HPDE6-E6E7 (cell line): ENCODE data around the gene MS4A4E.
"Not testable (repeated sequence)": the region's sequence is repeated elsewhere in the genome, so short reads cannot be mapped to it uniquely, and the experiment has no call there.

Source experiments
- DNase-seq: peaks from one replicate; pipeline ENCODE4 v3.0.0; 2011; ENCODE audit warnings: missing footprints; ENCODE audit errors: extremely low spot score

MS4A4E gene

DNA sequence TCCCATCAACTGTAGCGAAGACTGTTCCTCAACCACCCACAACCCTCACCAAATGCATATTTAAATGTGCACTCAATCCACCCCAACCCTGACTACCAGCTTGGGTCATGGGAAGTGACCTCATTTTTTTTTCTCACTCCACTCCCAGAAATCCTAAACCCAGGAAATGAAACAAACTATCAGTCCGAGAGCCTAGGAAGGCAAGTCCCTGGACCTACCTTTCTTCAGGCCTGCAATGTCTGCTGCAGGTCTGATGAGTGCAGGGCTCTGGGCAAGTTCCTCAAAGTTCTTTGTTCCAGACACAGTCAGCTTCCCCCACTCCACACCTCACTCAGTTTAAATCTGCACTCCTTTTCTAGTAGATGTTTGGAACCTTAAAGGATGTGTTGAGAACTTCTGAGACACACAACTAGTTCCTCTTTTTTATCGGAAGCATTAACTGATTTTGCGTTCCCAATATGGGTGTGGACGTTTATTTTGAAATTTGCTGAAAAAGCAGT lies at the start of gene MS4A4E:
Gene MS4A4E, minus strand, starts transcription at position 398 of the 500 bp plus-strand sequence. CDS start 13,082 bp downstream, outside the sequence.
- no peak for DNase-seq

DNA sequence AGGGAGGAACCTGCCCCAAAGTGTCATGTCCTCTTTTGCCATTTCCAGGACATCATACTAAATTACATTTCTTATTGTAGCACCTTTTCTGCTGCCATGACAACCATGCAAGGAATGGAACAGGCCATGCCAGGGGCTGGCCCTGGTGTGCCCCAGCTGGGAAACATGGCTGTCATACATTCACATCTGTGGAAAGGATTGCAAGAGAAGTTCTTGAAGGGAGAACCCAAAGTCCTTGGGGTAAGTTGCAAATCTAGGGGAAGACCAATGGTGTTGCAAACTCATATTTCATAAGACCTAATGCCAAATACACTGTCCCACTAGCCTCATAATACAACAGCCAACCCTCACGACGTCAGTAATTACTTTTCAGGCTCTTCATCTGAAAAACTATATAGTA lies 49.2 kb upstream of the MS4A4E start:
- DNase-seq = no peak

DNA sequence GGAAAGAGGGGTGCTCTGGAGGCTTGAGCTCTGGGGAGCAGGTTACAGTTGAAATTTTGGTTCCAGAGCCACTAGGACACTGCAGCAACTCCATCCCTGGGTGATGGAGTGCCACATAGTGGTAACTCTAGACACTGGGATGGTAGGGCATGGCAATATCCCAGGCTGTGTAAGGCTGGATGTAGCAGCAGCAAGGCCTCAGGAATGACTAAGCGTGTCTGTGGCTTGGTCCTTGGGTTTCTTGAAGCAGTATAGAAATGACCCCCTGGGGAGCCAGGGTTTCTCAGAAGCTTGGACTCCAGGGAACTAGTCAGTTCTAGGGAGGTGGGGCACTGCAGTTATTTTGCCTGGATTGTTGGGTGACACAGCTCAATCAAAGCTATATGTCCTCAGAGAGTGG lies 45.6 kb upstream of the MS4A4E start:
- no peak for DNase-seq

DNA sequence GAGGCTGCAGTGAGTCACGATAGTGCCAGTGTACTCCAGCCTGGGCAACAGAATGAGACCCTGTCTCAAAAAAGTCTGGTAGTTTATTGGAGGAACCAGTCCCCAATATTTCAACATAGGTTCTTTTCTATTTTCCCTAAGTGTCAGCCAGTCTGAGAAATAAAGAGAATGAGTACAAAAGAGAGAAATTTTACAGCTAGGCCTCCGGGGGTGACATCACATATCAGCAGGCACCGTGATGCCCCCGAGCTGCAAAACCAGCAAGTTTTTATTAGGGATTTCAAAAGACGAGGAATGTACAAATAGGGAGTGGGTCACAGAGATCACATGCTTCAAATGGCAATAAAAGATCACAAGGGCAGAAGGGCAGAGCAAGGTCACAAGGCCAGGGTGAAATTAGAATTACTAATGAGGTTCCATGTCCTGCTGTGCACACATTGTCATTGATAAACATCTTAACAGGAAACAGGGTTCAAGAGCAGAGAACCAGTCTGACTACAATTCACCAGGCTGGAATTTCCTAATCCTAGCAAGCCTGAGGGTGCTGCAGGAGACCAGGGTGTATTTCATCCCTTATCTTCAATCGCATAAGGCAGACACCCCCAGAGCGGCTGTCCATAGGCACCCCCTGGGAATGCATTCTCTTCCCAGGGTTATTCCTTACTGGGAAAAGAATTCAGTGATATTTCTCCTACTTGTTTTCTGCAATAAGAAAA lies 42.6 kb upstream of the MS4A4E start:
- DNase-seq = not testable (repeated sequence)

DNA sequence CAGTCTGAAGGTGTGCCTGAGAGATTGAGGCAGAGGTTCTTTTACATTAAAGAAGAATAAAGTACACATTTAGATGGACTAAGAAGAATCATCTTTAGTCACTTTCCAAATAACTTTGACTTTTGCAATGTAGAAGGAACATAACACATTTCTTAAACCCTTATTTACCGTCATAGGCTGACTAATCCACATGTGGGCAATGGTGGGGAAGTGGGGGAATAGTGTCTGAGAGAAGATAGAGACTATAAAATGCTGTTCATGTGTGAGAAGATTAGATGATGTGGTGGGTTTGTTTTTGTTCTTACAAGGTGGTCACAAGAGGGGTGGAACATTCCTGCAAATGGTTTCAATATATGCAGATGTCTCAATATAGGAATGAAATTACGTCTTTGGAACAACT lies 39.3 kb upstream of the MS4A4E start:
- DNase-seq = no peak

DNA sequence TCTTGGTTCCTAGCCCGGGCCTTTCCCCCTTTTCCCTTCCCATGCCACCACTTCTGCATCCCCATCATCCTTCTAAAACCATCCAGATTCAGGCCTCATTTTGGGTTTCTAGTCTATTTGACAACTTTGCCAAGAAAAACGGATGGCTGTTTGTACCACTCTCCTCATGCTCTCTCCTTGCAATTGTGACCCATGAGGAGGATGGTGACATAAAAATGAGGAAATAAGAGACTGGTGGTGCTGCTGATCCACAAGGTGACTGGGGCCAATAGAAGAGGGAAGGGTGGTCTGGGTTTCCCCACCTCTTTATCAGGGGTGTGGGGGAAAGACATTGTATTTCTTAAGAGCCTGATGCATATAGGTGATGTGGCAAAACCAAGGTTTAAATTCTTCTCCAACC lies 38.5 kb upstream of the MS4A4E start:
- DNase-seq = no peak

DNA sequence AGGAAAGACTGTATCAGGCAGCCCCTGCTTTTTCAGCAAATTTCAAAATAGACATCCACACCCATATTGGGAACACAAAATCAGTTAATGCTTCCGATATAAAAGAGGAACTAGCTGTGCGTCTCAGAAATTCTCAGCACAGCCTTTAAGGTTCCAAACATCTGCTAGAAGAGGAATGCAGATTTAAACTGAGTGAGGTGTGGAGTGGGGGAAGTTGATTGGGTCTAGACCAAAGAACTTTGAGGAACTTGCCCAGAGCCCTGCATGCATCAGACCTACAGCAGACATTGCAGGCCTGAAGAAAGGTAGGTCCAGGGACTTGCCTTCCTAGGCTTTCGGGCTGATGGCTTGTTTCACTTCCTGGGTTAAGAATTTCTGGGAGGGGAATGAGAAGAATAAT lies 37.5 kb upstream of the MS4A4E start, which contains the start of gene MS4A4A:
Gene MS4A4A, plus strand, starts transcription at position 255 of the 400 bp plus-strand sequence. Its CDS starts 10 bp downstream, at position 265.
- DNase-seq = no peak

DNA sequence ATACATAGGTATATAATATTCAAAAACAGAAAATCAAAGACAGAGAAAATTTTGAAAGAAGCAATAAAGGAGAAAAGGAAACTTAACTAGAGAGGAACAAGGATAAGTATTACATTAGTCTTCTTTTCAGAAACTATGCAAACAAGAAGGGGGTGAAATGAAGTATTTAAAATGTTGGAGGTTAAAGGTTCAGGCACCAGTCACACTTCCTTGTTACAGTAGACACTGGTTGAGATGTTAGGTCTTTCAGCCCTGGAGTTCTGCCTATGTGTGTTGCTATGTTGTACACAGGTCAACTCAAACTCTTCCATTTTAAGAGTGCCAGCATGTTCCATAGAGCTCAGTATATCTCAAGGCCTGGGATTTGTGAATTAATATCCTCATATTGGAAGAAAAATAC lies 31.5 kb upstream of the MS4A4E start:
- no peak for DNase-seq

DNA sequence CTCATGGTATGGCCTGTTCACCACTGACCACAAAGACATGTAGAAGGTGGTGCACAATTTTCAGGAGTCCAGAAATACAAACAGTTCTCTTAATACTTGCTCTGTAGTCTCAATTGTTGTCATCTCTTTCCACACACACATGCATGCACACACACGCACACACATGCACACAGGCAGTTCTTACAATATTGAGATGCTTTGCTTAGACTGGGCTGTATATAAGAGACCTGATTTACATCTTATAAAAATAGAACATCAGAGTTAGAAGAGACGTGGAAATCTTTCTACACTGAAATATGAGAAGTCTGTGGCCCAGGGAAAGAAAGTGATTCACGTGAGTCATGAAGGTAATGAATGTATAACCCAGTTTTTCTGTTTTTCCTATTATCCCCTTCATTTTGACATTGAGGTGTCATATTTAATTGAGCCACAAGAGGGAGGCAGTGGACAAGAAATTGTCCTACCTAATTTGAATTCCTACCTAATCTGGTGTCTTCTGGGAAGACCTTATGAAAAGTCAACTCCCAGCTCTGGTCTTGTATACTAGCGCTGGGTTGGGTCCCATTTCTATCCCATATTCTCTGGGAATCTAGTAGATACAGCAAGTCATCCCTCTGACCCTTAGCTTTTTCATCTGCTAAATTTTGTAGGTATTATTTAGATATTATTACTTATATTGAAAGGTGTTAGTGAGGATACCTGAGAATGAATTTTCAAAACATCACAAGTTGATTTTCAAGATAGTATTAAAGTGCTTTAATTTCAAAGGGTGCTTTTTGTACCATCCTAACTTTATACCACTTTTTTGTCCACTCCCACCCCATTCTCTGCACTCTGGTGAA lies 22.7 kb upstream of the MS4A4E start:
- peak; percentile 17 for DNase-seq

DNA sequence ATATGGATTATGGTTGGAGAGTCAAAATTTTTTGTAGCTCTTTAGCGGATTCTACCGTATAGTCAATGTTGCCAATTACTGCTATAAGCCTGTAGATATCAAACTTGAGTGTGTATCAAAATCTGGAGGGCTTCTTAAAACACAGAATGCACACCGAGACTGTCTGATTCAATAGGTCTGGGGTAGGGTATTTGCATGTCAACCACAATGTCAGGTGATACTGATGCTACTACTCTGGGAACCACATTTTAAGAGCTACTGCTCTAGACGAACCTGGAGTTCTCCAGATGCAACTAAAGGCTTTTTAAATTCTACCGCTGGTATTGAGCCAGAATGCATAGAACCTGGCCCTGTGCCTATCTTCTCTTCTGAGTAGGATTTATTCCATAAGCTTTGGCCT lies 21.7 kb upstream of the MS4A4E start:
- DNase-seq = no peak

DNA sequence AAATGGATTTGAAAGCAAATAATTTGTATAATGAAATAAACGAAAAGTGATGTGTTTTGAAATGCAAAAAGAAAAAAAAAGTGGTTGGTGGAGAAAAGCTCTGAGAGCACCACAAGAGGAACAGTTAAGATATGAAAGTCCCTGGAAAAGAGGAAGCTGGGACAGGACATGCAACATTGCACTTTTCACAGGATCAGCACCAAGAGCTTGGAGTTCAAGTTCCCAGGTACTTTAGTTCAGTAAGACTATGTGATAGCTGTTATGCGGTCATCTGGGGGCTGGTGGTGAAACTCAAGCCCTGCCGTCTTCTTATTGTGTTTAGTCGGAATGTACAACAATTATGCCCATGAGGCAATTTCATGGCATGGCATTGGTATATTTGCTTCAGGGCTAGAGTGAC lies 20.5 kb upstream of the MS4A4E start:
- no peak for DNase-seq

DNA sequence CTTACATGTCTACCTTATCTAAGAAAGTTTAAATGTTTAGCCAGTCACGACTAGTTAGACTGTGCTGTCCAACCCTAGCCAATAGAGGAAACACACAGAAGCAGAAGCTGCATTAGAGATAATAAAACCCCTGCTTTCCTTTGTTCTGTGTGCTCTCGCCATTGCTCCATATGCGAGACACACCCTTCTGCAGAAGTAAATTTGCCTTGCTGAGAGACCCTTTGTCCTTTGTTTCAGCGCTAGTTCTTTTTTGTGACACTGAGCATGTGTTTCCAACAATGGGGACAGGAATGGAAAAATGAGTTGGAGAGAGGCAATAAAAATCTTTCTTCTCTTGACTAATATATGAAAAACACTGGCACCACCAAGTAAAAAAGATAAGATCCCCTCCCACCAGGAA lies 18.1 kb upstream of the MS4A4E start:
- DNase-seq = no peak

DNA sequence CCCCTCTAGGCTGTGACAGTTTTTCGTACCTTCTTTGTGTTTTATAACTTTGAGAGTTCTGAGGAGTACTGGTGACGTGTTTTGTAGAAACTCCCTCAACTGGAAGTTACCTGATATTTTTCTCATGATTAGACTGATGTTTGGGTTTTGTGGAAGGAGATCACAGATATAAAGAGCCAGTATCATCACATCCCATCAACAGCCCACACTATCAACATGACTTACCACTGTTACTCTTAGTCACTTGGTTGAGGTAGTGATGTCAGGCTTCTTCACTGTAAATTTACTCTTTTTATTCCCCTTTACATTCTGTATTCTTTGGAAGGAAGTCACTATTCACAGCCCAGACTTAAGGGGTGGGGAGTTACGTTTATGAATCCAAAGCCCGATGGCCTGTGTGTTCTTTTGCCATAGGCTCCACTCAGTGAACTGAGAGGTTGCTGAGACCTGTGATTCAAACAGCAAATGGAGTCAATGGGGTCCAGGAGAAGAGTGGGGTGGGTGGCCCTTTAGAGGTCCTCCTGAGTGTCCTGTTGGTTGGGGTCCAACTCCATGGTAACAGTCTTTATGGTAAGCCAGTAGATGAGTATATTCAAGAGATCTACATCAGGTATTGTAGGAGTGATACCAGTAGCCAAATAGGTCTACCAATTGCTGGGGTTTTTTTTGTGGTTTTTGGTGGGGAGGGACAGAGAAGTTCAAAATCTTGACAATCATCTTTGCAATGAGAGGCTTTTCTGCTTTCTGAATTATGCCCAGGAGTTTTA lies 15.2 kb upstream of the MS4A4E start:
- DNase-seq = no peak

DNA sequence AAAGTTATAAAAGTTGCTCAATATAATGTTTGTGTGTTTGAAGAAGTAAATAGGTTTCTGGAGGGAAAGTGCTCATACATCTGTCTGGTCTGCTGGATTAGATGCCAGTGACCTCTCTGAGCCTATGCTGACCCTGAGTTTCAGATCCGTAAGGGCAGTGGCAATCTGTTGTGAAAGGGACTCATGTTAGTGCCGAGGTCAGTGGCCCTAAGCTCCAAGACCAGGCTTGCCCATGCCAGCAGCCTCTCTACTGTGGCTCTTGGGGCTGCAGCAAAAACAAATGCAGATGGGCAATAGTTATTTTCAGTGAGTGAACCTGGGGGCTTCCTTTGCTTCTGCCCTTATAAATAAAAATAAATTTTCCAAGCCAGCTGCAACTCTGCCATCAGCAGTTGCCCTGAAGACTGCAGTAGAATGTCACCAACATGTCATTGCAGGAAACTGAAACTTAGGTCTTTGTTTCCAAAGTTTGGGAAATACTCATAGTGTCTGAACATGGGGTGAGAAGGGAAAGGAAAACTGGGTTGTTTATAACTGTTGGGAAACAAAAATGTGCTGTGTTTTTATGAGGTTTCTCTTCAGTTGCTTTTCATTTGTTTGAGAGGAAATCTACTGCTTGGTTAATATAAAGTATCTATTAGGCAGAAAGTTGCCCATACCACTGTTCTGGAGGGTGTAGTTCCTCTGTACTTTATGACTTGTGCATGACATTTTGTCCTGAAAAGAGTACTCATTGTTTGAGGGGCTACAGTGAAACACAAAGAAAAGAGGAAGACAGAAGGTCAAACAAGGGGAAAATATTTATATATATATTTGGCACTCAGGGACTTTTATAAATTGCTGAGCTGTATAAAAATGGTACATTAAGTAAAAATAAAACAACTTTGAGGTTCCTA lies 9.5 kb upstream of the MS4A4E start:
- DNase-seq = no peak

DNA sequence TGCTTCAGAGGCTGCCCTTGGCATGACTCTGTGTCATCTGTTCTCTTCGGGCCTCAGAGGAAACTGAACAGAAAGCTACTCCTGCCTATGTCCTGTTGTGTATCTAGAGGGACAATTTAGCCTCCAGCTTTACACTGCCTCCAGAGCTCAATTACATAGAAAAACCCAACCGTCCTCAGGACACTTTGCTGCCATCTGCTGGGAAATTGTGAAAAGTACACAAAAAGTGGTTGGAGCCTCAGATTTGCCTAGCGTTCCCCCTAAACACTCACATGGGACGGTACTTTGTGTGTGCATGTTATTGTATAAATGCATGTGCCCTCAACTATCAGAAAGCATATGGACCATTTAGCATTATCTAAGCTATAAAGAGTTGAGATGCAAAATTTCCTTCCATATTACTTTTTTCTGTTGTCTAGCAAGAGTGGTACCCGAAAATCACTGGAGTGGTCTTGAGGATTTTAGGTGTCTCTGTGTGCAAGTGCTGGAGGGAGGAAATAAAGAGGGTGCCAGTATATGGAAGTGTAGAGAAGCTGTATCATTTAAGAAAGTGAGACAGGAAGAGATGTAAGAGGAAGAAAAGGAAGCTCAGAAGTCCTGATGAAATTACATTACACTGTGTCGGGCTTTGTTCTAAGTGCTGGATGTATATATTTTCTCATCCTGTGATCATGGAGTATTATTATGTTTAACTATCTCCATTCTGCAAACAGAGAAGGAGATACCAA lies 8.7 kb upstream of the MS4A4E start:
- DNase-seq = no peak

DNA sequence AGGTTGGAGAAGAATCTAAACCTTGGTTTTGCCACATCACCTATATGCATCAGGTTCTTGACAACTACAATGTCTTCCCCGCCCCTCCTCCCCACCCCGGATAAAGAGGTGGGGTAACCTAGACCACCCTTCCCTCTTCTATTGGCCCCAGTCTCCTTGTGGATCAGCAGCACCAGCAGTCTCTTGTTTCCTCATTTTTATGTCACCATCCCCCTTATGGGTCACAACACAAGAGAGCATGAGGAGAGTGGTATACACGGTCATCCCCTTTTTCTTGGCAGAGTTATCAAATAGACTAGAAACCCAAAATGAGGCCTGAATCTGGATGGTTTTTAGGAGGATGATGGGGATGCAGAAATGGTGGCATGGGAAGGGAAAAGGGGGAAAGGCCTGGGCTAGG lies 1.2 kb downstream of the MS4A4E start:
- DNase-seq = no peak

DNA sequence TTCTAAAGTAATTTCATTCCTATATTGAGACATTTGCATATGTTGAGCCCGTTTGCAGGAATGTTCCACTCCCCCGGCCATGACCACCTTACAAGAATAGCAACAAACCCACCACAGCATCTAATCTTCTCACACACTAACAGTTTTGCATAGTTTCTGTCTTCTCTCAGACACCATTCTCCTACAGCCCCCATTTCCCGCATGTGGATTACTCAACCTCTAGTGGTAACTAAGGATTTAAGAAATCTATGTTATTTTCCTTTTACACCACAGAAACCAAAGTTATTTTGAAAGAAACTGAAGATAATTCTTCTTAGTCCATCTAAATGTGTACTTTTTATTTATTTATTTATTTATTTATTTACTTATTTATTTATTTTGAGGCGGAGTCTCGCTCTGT lies 2.3 kb downstream of the MS4A4E start:
- no peak for DNase-seq

DNA sequence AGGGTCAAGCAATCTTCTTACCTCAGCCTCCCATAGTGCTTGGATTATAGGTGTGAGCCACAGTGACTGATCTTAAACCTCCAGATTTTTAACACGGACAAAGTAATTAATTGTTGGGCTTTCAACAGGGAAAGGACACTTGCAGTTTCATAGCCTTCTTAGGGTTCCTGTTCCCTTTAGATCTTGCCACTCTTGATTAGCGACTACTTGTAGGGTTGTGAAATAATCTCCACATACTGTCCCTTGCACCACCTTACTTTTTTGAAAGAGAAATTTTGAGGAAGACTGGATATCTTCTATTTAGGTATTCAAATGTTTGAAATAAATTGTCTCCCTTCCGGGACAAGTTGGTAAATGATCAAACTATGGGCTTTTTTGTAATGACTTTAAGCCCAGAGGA lies 7.6 kb downstream of the MS4A4E start:
- no peak for DNase-seq

DNA sequence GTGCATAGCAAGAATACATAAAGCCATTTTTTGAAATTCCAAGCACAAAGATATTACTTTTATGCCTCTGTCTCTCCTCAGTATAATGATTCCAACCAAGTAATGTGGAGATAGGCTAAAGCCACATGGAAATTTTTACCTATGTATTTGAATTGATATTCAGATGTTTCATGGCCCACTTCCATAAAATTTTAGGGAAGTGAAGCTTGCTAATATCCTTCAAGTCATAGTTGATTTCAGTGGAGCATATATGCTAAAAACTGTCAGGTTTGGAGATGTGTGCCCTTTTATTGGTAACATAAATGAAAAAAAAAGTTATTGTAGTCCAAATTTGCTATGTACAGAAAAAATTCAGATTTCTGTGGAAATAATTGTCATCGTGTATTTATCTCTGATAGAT lies 12.3 kb downstream of the MS4A4E start:
- DNase-seq = no peak

DNA sequence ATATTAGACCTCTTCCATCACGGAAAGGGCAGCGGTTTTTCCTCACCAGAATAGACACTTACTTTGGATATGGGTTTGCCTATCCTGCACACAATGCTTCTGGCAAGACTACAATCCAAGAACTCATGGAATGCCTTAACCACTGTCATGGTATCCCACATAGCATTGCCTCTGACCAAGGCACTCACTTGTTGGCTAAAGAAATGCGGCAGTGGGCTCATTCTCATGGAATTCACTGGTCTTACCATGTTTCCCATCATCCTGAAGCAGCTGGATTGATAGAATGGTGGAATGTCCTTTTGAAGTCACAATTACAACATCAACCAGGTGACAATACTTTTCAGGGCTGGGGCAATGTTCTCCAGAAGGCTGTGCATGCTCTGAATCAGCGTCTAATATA lies 20.8 kb downstream of the MS4A4E start:
- no peak for DNase-seq
